GM18505 (cell line): ENCODE measurements around the gene NPM1.
A peak's percentile ranks its signal among the peaks of the same experiment; 100 is the strongest.
"Not testable (repeated sequence)": the region's sequence is repeated elsewhere in the genome, so short reads cannot be mapped to it uniquely, and the experiment has no call there.

ENCODE experiments used
- ATAC-seq: cut with Tn5 transposase; IDR thresholded peaks from one replicate; pipeline ENCODE4 v1.9.1; 2021; ENCODE audit not compliant: unreplicated experiment
- POLR2A ChIP-seq: IDR thresholded peaks from 4 replicates; pipeline ENCODE4 v1.6.1; 2011; ENCODE audit warnings: borderline replicate concordance; ENCODE audit not compliant: insufficient read depth, insufficient read length; ENCODE audit errors: extremely low read depth

NPM1 gene

GRCh38 chr5:171410181-171410580 lies 22.5 kb downstream of the NPM1 start:
- no peak for ATAC-seq
- no peak for TF ChIP-seq POLR2A

- ATAC-seq, result no peak
- no peak for TF ChIP-seq POLR2A
Measured at GRCh38 chr5:171412186-171412585, 24.5 kb downstream of the NPM1 start.

GRCh38 chr5:171413153-171413910 lies 25.7 kb downstream of the NPM1 start:
- ATAC-seq, result no peak
- no peak for TF ChIP-seq POLR2A

GRCh38 chr5:171413993-171414392 lies 26.3 kb downstream of the NPM1 start:
- not testable (repeated sequence) for ATAC-seq

GRCh38 chr5:171415115-171415730 lies 27.6 kb downstream of the NPM1 start:
- ATAC-seq, result no peak
- no peak for TF ChIP-seq POLR2A

- ATAC-seq, result no peak
- TF ChIP-seq POLR2A, result no peak
Measured at GRCh38 chr5:171416160-171417049, 28.8 kb downstream of the NPM1 start.

GRCh38 chr5:171418316-171418981 lies 30.8 kb downstream of the NPM1 start:
- peak; percentile 58 for ATAC-seq
- no peak for TF ChIP-seq POLR2A

GRCh38 chr5:171418982-171419687 lies 31.5 kb downstream of the NPM1 start, which contains the start of gene FGF18:
Gene FGF18, plus strand, starts transcription at chr5:171419647. Its CDS starts 553 bp downstream, at chr5:171420200.
- ATAC-seq, result peak; percentile 48
- no peak for TF ChIP-seq POLR2A

GRCh38 chr5:171419688-171420430 lies 32.2 kb downstream of the NPM1 start:
- ATAC-seq, result peak; percentile 30

GRCh38 chr5:171420431-171421241 lies 33.0 kb downstream of the NPM1 start:
- no peak for ATAC-seq
- TF ChIP-seq POLR2A, result no peak

More at GRCh38 chr5:171419688-171420430, 32.2 kb downstream of the NPM1 start:
- no peak for TF ChIP-seq POLR2A
